HCT116 (cell line): Measurements from ENCODE around the gene HIP1R. TPM values are rescaled to one million over a fixed set of nuclear protein-coding genes. Genes with fewer than 3 reads are reported as not detected.

ENCODE experiments used
- ATAC-seq: fragments of 200-7000 bp; cut with Tn5 transposase; 2 replicates; pipeline ENCODE4 v1.9.1; 2020; ENCODE audit warnings: mild to moderate bottlenecking, moderate library complexity
- BruUV-seq: library from RNA; stranded (reverse); fragments of 400-500 nt; replicated peaks from 2 replicates; lab custom pipeline; 2021; lab: Mats Ljungman, UMichigan
- CTCF ChIA-PET: fragments of 300-600 bp; sonication (Branson Sonifier 250); formaldehyde crosslinking; loops from one replicate; lab custom pipeline; 2021; ENCODE audit warnings: antibody characterized with exemption; lab: Charles Lee
- POLR2A ChIA-PET: fragments of 300-600, 350-600 bp; sonication (Branson Sonifier 250); formaldehyde crosslinking; loops from one replicate; lab custom pipeline; 2021; ENCODE audit warnings: antibody characterized with exemption; lab: Charles Lee
- RAD21 ChIA-PET, 2 experiments: fragments of 300-600 bp; sonication (Branson Sonifier 250); formaldehyde crosslinking; loops; one replicate each; lab custom pipeline; 2023; ENCODE audit warnings: low total read pairs in 2 of 2; ENCODE audit not compliant: uncharacterized antibody in 2 of 2, unreplicated experiment in 2 of 2, low non-redundant PET in 1 of 2; lab: Charles Lee
- DNase-seq: peaks from one replicate; pipeline ENCODE4 v3.0.0-alpha.2; 2010; ENCODE audit warnings: low read depth, low spot score
- H2AFZ ChIP-seq: fragments of 200-600 bp; shearing (Covaris generic), sonication (generic); 2 replicates; pipeline ENCODE4 v1.6.1; 2017; ENCODE audit warnings: low read depth, mixed run types, mixed read lengths, antibody characterized with exemption, low read length; ENCODE audit not compliant: poor library complexity, severe bottlenecking
- H3K27ac ChIP-seq: 2 replicates; pipeline ENCODE4 v1.5.1; 2012; ENCODE audit warnings: low read depth, low read length
- H3K27me3 ChIP-seq: fragments of 200-600 bp; sonication (generic); 2 replicates; pipeline ENCODE4 v1.6.1; 2016; ENCODE audit warnings: mixed run types, low read length, mixed read lengths; ENCODE audit not compliant: insufficient read depth
- H3K36me3 ChIP-seq, 2 experiments: fragments of 200-500 bp in 1 of 2; fragments of 200-600 bp in 1 of 2; sonication (Bioruptor generic) in 1 of 2; sonication (generic) in 1 of 2; 2 replicates each; pipeline versions ENCODE4 v1.5.1 to v1.6.1; 2014 to 2016; ENCODE audit warnings: low read length in 2 of 2, inconsistent platforms in 1 of 2, mixed read lengths in 1 of 2, mixed run types in 1 of 2; ENCODE audit not compliant: insufficient read depth in 2 of 2, control insufficient read depth in 1 of 2
- H3K4me1 ChIP-seq, 2 experiments: fragments of 200-600 bp in 1 of 2; sonication (generic) in 1 of 2; 2 replicates each; pipeline versions ENCODE4 v1.5.1 to v1.6.1; 2012 to 2017; ENCODE audit warnings: low read length in 2 of 2, inconsistent platforms in 1 of 2, mild to moderate bottlenecking in 1 of 2, mixed read lengths in 1 of 2, mixed run types in 1 of 2, moderate library complexity in 1 of 2; ENCODE audit not compliant: insufficient read depth in 2 of 2, control insufficient read depth in 1 of 2
- H3K4me2 ChIP-seq: fragments of 200-600 bp; sonication (generic); 2 replicates; pipeline ENCODE4 v1.6.1; 2017; ENCODE audit warnings: mixed run types, low read length, mixed read lengths
- H3K4me3 ChIP-seq, 2 experiments: fragments of 200-600 bp in 1 of 2; sonication (generic) in 1 of 2; replicated peaks in 1 of 2; 2 replicates each; pipeline ENCODE4 v1.5.1; 2011 to 2016; ENCODE audit warnings: low read length in 2 of 2, control low read depth in 1 of 2, low read depth in 1 of 2, mild to moderate bottlenecking in 1 of 2, mixed read lengths in 1 of 2, mixed run types in 1 of 2
- H3K79me2 ChIP-seq: fragments of 200-600 bp; sonication (generic); 2 replicates; pipeline ENCODE4 v1.6.1; 2017; ENCODE audit warnings: mild to moderate bottlenecking, mixed run types, low read length, moderate library complexity, mixed read lengths; ENCODE audit not compliant: insufficient read depth
- H3K9ac ChIP-seq: fragments of 200-600 bp; sonication (generic); 2 replicates; pipeline ENCODE4 v1.6.1; 2016; ENCODE audit warnings: low read length, mixed read lengths
- H3K9me2 ChIP-seq: fragments of 200-600 bp; sonication (generic), shearing (Covaris generic); 2 replicates; pipeline ENCODE4 v1.6.1; 2017; ENCODE audit warnings: mixed run types, mild to moderate bottlenecking, moderate library complexity; ENCODE audit not compliant: insufficient read depth
- H3K9me3 ChIP-seq, 2 experiments: fragments of 200-500 bp in 1 of 2; fragments of 200-600 bp in 1 of 2; sonication (Bioruptor generic) in 1 of 2; sonication (generic) in 1 of 2; 2 replicates each; pipeline ENCODE4 v1.6.1; 2014 to 2017; ENCODE audit warnings: low read length in 2 of 2, mixed read lengths in 2 of 2, inconsistent platforms in 1 of 2, low read depth in 1 of 2, mild to moderate bottlenecking in 1 of 2, mixed run types in 1 of 2, moderate library complexity in 1 of 2; ENCODE audit not compliant: control insufficient read depth in 1 of 2, insufficient read depth in 1 of 2
- H4K20me1 ChIP-seq: fragments of 200-600 bp; sonication (generic), shearing (Covaris generic); 2 replicates; pipeline ENCODE4 v1.6.1; 2017; ENCODE audit warnings: mixed run types, mild to moderate bottlenecking, moderate library complexity; ENCODE audit not compliant: insufficient read depth
- CBX3 ChIP-seq: IDR thresholded peaks from 2 replicates; pipeline ENCODE4 v1.6.1; 2012; ENCODE audit warnings: low read depth
- CEBPB ChIP-seq: IDR thresholded peaks from 2 replicates; pipeline ENCODE4 v1.6.1; 2012; ENCODE audit warnings: low read depth
- EGR1 ChIP-seq: IDR thresholded peaks from 2 replicates; pipeline ENCODE4 v1.6.1; 2012; ENCODE audit warnings: low read depth
- ELF1 ChIP-seq: IDR thresholded peaks from 2 replicates; pipeline ENCODE4 v1.6.1; 2012; ENCODE audit warnings: low read depth, borderline replicate concordance
- EZH2 ChIP-seq: fragments of 200-600 bp; sonication (generic); IDR thresholded peaks from 2 replicates; pipeline ENCODE4 v1.6.1; 2017; ENCODE audit warnings: antibody characterized with exemption, mixed run types
- EZH2phosphoT487 ChIP-seq: fragments of 200-600 bp; IDR thresholded peaks from 2 replicates; pipeline ENCODE4 v1.6.1; 2018; ENCODE audit warnings: antibody characterized with exemption, borderline replicate concordance
- FOSL1 ChIP-seq: IDR thresholded peaks from 2 replicates; pipeline ENCODE4 v1.6.1; 2012; ENCODE audit warnings: low read depth
- POLR2AphosphoS5 ChIP-seq: IDR thresholded peaks from 2 replicates; pipeline ENCODE4 v1.6.1; 2011; ENCODE audit warnings: mild to moderate bottlenecking, low read depth, low read length, moderate library complexity
- SRF ChIP-seq: IDR thresholded peaks from 2 replicates; pipeline ENCODE4 v1.6.1; 2012; ENCODE audit warnings: low read depth
- TCF7L2 ChIP-seq: IDR thresholded peaks from 2 replicates; pipeline ENCODE4 v1.7.0; 2011; ENCODE audit warnings: borderline replicate concordance, inconsistent platforms; ENCODE audit not compliant: insufficient read depth, insufficient read length; ENCODE audit errors: extremely low read depth
- ZFX ChIP-seq: fragments of 450-650 bp; IDR thresholded peaks from 2 replicates; pipeline ENCODE4 v1.6.1; 2017
- ZNF274 ChIP-seq: fragments of 200-500 bp; sonication (Bioruptor generic); IDR thresholded peaks from 2 replicates; pipeline ENCODE4 v1.6.1; 2014; ENCODE audit warnings: mild to moderate bottlenecking, low read depth, low read length, inconsistent platforms
- intact Hi-C: fragments of 100-400 bp; cut with micrococcal nuclease; formaldehyde crosslinking; loops from 2 replicates; pipeline ENCODE4 v1.10.0; 2022
- total RNA-seq: library from RNA; stranded (reverse); gene quantifications from one replicate; pipeline ENCODE4 v1.2.1, GENCODE V29; 2021; ENCODE audit not compliant: unreplicated experiment
- TF ChIP-seq, protein P1 (sequence below): IDR thresholded peaks from 2 replicates; pipeline ENCODE4 v1.6.1; 2012
- TF ChIP-seq, protein P2 (sequence below): IDR thresholded peaks from 2 replicates; pipeline ENCODE4 v1.6.1; 2011; ENCODE audit warnings: mild to moderate bottlenecking, low read length, moderate library complexity; ENCODE audit not compliant: insufficient replicate concordance; ENCODE audit errors: extremely low read depth
- TF ChIP-seq, protein P3 (sequence below): IDR thresholded peaks from 2 replicates; pipeline ENCODE4 v1.6.1; 2012

The HIP1R gene
- total RNA-seq, 1 experiment from 2014 or later = 57.8 TPM

DNA sequence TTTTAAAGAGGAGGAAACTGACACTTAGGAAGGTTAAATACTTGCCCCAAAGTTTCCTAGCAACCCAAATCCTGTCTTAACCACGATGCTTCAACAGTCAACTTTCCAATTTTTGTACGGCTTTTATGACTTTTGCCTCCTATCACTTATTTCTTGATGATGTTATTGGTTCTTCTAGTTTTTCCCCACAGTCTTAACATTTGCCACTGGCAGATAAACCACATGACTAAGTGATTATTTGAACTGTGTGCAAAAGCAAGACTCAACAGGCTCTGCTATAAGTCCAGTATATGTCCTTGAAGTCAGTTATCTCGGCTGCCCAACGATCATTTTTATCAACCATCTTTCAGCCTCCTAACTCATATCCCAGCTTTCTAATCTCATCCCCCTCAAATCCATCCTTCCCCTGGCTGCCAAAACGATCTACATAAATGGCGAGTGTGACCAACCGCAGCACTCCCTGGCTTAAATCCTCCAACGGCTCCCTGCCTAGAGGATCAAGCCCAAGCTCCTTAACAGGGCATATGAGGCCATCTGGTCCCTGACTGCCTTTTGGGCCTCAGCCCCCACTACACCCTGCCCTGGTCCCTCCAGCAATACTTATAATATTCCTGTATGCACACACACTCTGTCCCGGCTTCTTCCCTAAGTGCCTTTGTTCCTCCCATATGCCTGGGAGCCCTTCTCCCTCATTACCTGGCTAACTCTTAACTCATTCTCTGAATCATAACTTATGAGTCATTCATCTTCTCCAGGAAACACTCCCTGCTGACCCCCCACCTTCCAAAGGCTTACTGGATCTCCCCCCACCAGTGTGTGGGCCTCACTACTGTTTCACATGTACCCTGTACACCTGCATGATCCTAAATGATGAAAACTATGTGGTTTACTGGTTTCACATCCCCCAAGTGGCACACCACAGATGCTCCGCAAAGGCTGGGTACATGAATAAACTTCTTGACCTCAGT, 51.9 kb downstream of the HIP1R start:
- RAD21 ChIA-PET = interaction anchor here in 1 of 2 experiments (0.6 kb wide), 1 partner anchor 82 kb away, joined by 3 read pairs; no protein-coding TSS in a partner anchor
- H3K4me3 ChIP-seq = peak overlapping the region; percentile 36 to 53
- POLR2A ChIA-PET = interaction anchor here (1.0 to 2.5 kb wide), 4 partner anchors 34 to 58 kb away, joined by 3 to 7 read pairs (median 4); no protein-coding TSS in a partner anchor
- intact Hi-C loops = loop anchor here (5.0 kb wide), 1 partner anchor 35 kb away; no protein-coding TSS in a partner anchor
- H3K9ac ChIP-seq = peak overlapping the region; percentile 69
- H3K4me2 ChIP-seq = peak overlapping the region; percentile 86
- peaks cover 19% of the 10 kb centered on the region; the same call in 1 of the 2 replicates for H4K20me1 ChIP-seq
- DNase-seq (peak; percentile 81), ATAC-seq (peak; percentile 70)
- H3K36me3 ChIP-seq = no peaks in the 10 kb centered on the region
- H3K9me2 ChIP-seq = no peaks in the 10 kb centered on the region
- H3K27ac ChIP-seq = peak overlapping the region; percentile 82
- peaks cover 59 to 89% of the 10 kb centered on the region in 2 experiments for H3K4me1 ChIP-seq
- no TSS peak for BruUV-seq
- H3K79me2 ChIP-seq = peaks cover 99% of the 10 kb centered on the region
- CTCF ChIA-PET = interaction anchor here (0.6 kb wide), 1 partner anchor 247 kb away, joined by 3 read pairs; no protein-coding TSS in a partner anchor
- TF ChIP-seq CEBPB (no peak), SRF (no peak), TCF7L2 (no peak)
- TF ChIP-seq, protein P1, sequence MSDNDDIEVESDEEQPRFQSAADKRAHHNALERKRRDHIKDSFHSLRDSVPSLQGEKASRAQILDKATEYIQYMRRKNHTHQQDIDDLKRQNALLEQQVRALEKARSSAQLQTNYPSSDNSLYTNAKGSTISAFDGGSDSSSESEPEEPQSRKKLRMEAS = no peak
- no peaks in the 10 kb centered on the region for H3K9me3 ChIP-seq
- no peak overlapping the region for H2AFZ ChIP-seq
- H3K27me3 ChIP-seq = no peaks in the 10 kb centered on the region

DNA sequence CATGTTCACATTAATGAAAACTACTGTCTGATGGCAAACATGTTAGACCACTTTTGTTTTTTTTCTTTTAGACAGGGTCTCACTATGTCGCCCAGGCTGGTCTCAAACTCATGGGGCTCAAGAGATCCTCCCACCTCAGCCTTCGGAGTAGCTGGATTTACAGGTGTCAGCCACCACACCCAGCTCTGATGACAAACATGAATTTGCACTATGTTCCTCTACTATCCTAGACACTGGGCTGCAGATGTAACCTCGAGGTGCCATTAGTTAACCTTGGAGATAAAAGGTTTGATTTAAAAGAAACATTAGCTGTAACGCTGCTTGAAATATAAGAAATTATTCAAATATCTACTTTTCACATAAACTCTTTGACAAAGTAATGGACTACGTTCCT, 52.6 kb downstream of the HIP1R start:
- no TSS peak for BruUV-seq
- peaks cover 12% of the 10 kb centered on the region; the same call in 1 of the 2 replicates for H4K20me1 ChIP-seq
- CTCF ChIA-PET = interaction anchor here (0.6 kb wide), 1 partner anchor 248 kb away, joined by 3 read pairs; no protein-coding TSS in a partner anchor
- TF ChIP-seq CBX3 (no peak), FOSL1 (no peak), ZFX (no peak), EZH2phosphoT487 (no peak), EZH2 (no peak), SRF (no peak), ZNF274 (no peak), POLR2AphosphoS5 (no peak), EGR1 (no peak), ELF1 (no peak)
- TF ChIP-seq, protein P2, sequence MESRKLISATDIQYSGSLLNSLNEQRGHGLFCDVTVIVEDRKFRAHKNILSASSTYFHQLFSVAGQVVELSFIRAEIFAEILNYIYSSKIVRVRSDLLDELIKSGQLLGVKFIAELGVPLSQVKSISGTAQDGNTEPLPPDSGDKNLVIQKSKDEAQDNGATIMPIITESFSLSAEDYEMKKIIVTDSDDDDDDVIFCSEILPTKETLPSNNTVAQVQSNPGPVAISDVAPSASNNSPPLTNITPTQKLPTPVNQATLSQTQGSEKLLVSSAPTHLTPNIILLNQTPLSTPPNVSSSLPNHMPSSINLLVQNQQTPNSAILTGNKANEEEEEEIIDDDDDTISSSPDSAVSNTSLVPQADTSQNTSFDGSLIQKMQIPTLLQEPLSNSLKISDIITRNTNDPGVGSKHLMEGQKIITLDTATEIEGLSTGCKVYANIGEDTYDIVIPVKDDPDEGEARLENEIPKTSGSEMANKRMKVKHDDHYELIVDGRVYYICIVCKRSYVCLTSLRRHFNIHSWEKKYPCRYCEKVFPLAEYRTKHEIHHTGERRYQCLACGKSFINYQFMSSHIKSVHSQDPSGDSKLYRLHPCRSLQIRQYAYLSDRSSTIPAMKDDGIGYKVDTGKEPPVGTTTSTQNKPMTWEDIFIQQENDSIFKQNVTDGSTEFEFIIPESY = no peak
- TF ChIP-seq, protein P1 = no peak
- TF ChIP-seq, protein P3, sequence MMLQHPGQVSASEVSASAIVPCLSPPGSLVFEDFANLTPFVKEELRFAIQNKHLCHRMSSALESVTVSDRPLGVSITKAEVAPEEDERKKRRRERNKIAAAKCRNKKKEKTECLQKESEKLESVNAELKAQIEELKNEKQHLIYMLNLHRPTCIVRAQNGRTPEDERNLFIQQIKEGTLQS = no peak

More for the DNA sequence above, 52.6 kb downstream of the HIP1R start:
- no peak for DNase-seq
- H3K4me1 ChIP-seq = peaks cover 66 to 90% of the 10 kb centered on the region in 2 experiments
- no peaks in the 10 kb centered on the region for H3K27me3 ChIP-seq
- no peaks in the 10 kb centered on the region for H3K9me3 ChIP-seq
- peak; percentile 47 for ATAC-seq
- intact Hi-C loops = loop anchor here (5.0 kb wide), 1 partner anchor 34 kb away; no protein-coding TSS in a partner anchor
- H3K27ac ChIP-seq = peak overlapping the region; percentile 82
- H3K4me3 ChIP-seq = peak overlapping the region; percentile 26 to 53; a peak in 3 of 4 replicates
- peak overlapping the region; percentile 69 for H3K9ac ChIP-seq
- no peaks in the 10 kb centered on the region for H3K9me2 ChIP-seq
- no peaks in the 10 kb centered on the region for H3K36me3 ChIP-seq
- H2AFZ ChIP-seq = no peak overlapping the region
- H3K4me2 ChIP-seq = peak overlapping the region; percentile 86
- peaks cover 99% of the 10 kb centered on the region for H3K79me2 ChIP-seq
- ChIA-PET RAD21 (interaction anchor here in 1 of 2 experiments (0.6 to 0.9 kb wide), 2 partner anchors 58 to 82 kb away, joined by 3 read pairs; no protein-coding TSS in a partner anchor), POLR2A (interaction anchor here (1.0 to 2.5 kb wide), 9 partner anchors 10 to 346 kb away, joined by 3 to 14 read pairs (median 6); partner anchors contain the start of gene MTRFR)
